ENCODE data around the gene MOB2. TPM values are rescaled to one million over a fixed set of nuclear protein-coding genes. Genes with fewer than 3 reads are reported as not detected.

The MOB2 gene
- total RNA-seq, 1 donor from 2014 or later: 26.9 TPM

- H3K4me3 ChIP-seq (ENCODE audit: low read depth, low read length): no peak overlapping the region
- no peak for TF ChIP-seq CTCF (conservative IDR thresholded peaks at IDR 0.05; ENCODE audit: low read depth, low read length)
- DNase-seq (ENCODE audit: low read depth): no peak
These were observed 21.9 kb upstream of the MOB2 start for GRCh38 chr11:1508491-1508891.

- no peak for DNase-seq (ENCODE audit: low read depth)
- no peak for TF ChIP-seq CTCF (conservative IDR thresholded peaks at IDR 0.05; ENCODE audit: low read depth, low read length)
- no peak overlapping the region for H3K4me3 ChIP-seq (ENCODE audit: low read depth, low read length)
These were observed 21.0 kb upstream of the MOB2 start for GRCh38 chr11:1507381-1508140.

GRCh38 chr11:1506981-1507380, 20.4 kb upstream of the MOB2 start:
- TF ChIP-seq CTCF (conservative IDR thresholded peaks at IDR 0.05; ENCODE audit: low read depth, low read length): no peak
- no peak for DNase-seq (ENCODE audit: low read depth)
- H3K4me3 ChIP-seq (ENCODE audit: low read depth, low read length): no peak overlapping the region

GRCh38 chr11:1505480-1505879, 18.9 kb upstream of the MOB2 start:
- H3K4me3 ChIP-seq (ENCODE audit: low read depth, low read length): no peak overlapping the region
- no peak for DNase-seq (ENCODE audit: low read depth)
- no peak for TF ChIP-seq CTCF (conservative IDR thresholded peaks at IDR 0.05; ENCODE audit: low read depth, low read length)

- no peak for DNase-seq (ENCODE audit: low read depth)
- H3K4me3 ChIP-seq (ENCODE audit: low read depth, low read length): no peak overlapping the region
- no peak for TF ChIP-seq CTCF (conservative IDR thresholded peaks at IDR 0.05; ENCODE audit: low read depth, low read length)
These were observed 18.2 kb upstream of the MOB2 start for GRCh38 chr11:1504581-1505290.

- no peak for DNase-seq (ENCODE audit: low read depth)
- TF ChIP-seq CTCF (conservative IDR thresholded peaks at IDR 0.05; ENCODE audit: low read depth, low read length): no peak
- H3K4me3 ChIP-seq (ENCODE audit: low read depth, low read length): no peak overlapping the region
These were observed 17.6 kb upstream of the MOB2 start for GRCh38 chr11:1504138-1504537.
